ENCODE results near the gene HYAL3. TPM values are rescaled to one million over a fixed set of nuclear protein-coding genes. Genes with fewer than 3 reads are reported as not detected.

HYAL3 gene
- total and polyA plus RNA-seq, 2 of the 13 experiments (the other 11 are each of a cell fraction or from before 2014, with no cell fraction given) = 5.5 to 10.4 TPM

DNA sequence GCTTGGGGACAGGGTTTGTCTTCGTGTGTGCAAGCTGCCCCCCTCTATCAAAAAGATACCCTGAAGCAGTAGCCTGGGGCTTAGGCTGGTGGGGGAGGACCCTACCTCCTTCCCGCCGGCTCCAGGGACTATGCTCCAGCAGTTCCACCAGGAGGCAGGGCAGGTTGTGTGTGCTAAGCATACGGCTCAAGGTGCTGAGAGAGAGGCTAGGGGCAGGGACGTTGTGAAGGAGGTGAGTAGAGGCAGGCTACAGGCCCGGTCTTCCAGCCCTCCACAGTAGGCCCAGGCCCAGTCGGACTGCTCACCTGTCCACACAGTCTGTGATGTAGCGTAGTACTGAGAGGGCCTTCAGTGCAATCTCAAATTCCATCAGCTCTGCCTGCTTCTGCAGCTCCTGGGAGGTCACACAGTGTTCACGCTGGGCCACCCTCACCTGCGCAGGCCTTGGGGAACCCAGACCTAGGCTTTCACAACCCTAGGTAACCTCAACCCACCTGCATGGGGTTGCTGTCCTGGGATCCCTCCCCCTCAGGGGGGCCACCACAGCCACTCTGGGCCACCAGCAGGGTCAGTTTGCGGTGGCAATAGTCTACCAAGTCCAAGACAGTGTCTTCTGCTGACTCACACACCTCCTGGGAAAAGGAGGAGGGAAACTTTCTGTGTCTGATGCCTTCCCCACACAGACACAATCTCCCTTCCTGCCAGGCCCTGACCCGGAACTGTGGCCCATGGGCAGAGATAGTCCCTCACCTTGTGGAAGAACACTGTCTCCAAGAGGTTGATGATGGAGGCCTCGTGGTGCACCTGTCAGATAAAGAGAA lies 43.8 kb upstream of the HYAL3 start (continued):
- TF ChIP-seq NONO (IDR thresholded peaks at IDR 0.05) (no peak), NONO (CRISPR knock-in tag; conservative IDR thresholded peaks at IDR 0.05) (no peak), ZFY (CRISPR knock-in tag; IDR thresholded peaks at IDR 0.05) (no peak), TRIM24 (CRISPR knock-in tag; IDR thresholded peaks at IDR 0.05) (no peak), FOXJ3 (CRISPR knock-in tag; IDR thresholded peaks at IDR 0.05; ENCODE audit: borderline replicate concordance) (no peak), TSC22D2 (CRISPR knock-in tag; IDR thresholded peaks at IDR 0.05; ENCODE audit: borderline replicate concordance) (no peak), RAD51 (IDR thresholded peaks at IDR 0.05; ENCODE audit: borderline replicate concordance) (no peak), NCOA2 (CRISPR knock-in tag; IDR thresholded peaks at IDR 0.05) (no peak), ZFX (CRISPR knock-in tag; IDR thresholded peaks at IDR 0.05; ENCODE audit: low read depth) (0 out of 2 replicates have a peak, but pooled peaks have one; percentile 29), SNAI1 (CRISPR knock-in tag; IDR thresholded peaks at IDR 0.05; ENCODE audit: borderline replicate concordance) (no peak), ZNF547 (CRISPR knock-in tag; IDR thresholded peaks at IDR 0.05) (no peak), LCORL (IDR thresholded peaks at IDR 0.05) (no peak), LCORL (CRISPR knock-in tag; IDR thresholded peaks at IDR 0.05) (no peak)
- TF ChIP-seq, protein P1, sequence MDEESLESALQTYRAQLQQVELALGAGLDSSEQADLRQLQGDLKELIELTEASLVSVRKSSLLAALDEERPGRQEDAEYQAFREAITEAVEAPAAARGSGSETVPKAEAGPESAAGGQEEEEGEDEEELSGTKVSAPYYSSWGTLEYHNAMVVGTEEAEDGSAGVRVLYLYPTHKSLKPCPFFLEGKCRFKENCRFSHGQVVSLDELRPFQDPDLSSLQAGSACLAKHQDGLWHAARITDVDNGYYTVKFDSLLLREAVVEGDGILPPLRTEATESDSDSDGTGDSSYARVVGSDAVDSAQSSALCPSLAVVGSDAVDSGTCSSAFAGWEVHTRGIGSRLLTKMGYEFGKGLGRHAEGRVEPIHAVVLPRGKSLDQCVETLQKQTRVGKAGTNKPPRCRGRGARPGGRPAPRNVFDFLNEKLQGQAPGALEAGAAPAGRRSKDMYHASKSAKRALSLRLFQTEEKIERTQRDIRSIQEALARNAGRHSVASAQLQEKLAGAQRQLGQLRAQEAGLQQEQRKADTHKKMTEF (CRISPR knock-in tag; IDR thresholded peaks at IDR 0.05) = no peak
- TF ChIP-seq, protein P2, sequence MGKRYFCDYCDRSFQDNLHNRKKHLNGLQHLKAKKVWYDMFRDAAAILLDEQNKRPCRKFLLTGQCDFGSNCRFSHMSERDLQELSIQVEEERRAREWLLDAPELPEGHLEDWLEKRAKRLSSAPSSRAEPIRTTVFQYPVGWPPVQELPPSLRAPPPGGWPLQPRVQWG (CRISPR knock-in tag; IDR thresholded peaks at IDR 0.05; ENCODE audit: borderline replicate concordance, low read depth) = no peak
- TF ChIP-seq, protein P3, sequence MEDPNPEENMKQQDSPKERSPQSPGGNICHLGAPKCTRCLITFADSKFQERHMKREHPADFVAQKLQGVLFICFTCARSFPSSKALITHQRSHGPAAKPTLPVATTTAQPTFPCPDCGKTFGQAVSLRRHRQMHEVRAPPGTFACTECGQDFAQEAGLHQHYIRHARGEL (CRISPR knock-in tag; IDR thresholded peaks at IDR 0.05) = no peak
- TF ChIP-seq, protein P4, sequence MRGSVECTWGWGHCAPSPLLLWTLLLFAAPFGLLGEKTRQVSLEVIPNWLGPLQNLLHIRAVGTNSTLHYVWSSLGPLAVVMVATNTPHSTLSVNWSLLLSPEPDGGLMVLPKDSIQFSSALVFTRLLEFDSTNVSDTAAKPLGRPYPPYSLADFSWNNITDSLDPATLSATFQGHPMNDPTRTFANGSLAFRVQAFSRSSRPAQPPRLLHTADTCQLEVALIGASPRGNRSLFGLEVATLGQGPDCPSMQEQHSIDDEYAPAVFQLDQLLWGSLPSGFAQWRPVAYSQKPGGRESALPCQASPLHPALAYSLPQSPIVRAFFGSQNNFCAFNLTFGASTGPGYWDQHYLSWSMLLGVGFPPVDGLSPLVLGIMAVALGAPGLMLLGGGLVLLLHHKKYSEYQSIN (CRISPR knock-in tag; IDR thresholded peaks at IDR 0.05; ENCODE audit: borderline replicate concordance) = no peak
- TF ChIP-seq, protein P5, sequence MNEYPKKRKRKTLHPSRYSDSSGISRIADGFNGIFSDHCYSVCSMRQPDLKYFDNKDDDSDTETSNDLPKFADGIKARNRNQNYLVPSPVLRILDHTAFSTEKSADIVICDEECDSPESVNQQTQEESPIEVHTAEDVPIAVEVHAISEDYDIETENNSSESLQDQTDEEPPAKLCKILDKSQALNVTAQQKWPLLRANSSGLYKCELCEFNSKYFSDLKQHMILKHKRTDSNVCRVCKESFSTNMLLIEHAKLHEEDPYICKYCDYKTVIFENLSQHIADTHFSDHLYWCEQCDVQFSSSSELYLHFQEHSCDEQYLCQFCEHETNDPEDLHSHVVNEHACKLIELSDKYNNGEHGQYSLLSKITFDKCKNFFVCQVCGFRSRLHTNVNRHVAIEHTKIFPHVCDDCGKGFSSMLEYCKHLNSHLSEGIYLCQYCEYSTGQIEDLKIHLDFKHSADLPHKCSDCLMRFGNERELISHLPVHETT (CRISPR knock-in tag; conservative IDR thresholded peaks at IDR 0.05) = no peak
- TF ChIP-seq, protein P6, sequence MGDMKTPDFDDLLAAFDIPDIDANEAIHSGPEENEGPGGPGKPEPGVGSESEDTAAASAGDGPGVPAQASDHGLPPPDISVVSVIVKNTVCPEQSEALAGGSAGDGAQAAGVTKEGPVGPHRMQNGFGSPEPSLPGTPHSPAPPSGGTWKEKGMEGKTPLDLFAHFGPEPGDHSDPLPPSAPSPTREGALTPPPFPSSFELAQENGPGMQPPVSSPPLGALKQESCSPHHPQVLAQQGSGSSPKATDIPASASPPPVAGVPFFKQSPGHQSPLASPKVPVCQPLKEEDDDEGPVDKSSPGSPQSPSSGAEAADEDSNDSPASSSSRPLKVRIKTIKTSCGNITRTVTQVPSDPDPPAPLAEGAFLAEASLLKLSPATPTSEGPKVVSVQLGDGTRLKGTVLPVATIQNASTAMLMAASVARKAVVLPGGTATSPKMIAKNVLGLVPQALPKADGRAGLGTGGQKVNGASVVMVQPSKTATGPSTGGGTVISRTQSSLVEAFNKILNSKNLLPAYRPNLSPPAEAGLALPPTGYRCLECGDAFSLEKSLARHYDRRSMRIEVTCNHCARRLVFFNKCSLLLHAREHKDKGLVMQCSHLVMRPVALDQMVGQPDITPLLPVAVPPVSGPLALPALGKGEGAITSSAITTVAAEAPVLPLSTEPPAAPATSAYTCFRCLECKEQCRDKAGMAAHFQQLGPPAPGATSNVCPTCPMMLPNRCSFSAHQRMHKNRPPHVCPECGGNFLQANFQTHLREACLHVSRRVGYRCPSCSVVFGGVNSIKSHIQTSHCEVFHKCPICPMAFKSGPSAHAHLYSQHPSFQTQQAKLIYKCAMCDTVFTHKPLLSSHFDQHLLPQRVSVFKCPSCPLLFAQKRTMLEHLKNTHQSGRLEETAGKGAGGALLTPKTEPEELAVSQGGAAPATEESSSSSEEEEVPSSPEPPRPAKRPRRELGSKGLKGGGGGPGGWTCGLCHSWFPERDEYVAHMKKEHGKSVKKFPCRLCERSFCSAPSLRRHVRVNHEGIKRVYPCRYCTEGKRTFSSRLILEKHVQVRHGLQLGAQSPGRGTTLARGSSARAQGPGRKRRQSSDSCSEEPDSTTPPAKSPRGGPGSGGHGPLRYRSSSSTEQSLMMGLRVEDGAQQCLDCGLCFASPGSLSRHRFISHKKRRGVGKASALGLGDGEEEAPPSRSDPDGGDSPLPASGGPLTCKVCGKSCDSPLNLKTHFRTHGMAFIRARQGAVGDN (CRISPR knock-in tag; IDR thresholded peaks at IDR 0.05) = peak; percentile 40; the same call in 1 of the 2 replicates
